A375 (cell line): ENCODE data around the gene CGAS. TPM values are rescaled to one million over a fixed set of nuclear protein-coding genes. Genes with fewer than 3 reads are reported as not detected.

Source experiments
- small RNA-seq: library from RNA; depleted of rRNA; stranded (forward); fragments of <200 nt; gene quantifications from one replicate; pipeline ENCODE3, GENCODE V24; 2014
- total RNA-seq: library from RNA; depleted of rRNA; stranded (reverse); fragments of >200 nt; shearing (Covaris generic); gene quantifications from 2 replicates; pipeline ENCODE4 v1.2.3, GENCODE V29; 2014; rRNA removed

CGAS gene
- total RNA-seq = 0.03 TPM in 1 of 2 replicates, not detected in the other

GRCh38 chr6:73452107-73452461, at the start of gene CGAS:
Gene CGAS, minus strand, starts transcription at chr6:73452297. Its CDS starts 116 bp downstream, at chr6:73452181.

GRCh38 chr6:73461537-73462350, 9.6 kb upstream of the CGAS start, which contains the start of gene MTO1:
Gene MTO1, plus strand, starts transcription at chr6:73461737. Its CDS starts 118 bp downstream, at chr6:73461855.

GRCh38 chr6:73394577-73395354, 57.3 kb downstream of the CGAS start, which contains the start of gene DDX43:
Gene DDX43, plus strand, starts transcription at chr6:73394828. Its CDS starts 78 bp downstream, at chr6:73394906.

Small RNAs within 50 kb of the gene (small RNA-seq; reads per million reads assigned to genes)
- gene RN7SL827P = not detected
- not detected for gene RNU6-975P

Other genes with a start within 250 kb of the CGAS start
- gene KHDC1L, start 226.8 kb downstream of the CGAS start, total RNA-seq = not detected in 2 replicates
- gene KHDC1, start 189.1 kb downstream of the CGAS start, total RNA-seq = not detected in 2 replicates
- not detected in 2 replicates for gene DPPA5, start 98.0 kb downstream of the CGAS start, total RNA-seq
- gene KHDC3L, start 89.6 kb downstream of the CGAS start, total RNA-seq = not detected in 2 replicates
- not detected in 2 replicates for gene OOEP, start 82.4 kb downstream of the CGAS start, total RNA-seq
- gene DDX43, start 57.5 kb downstream of the CGAS start, total RNA-seq = not detected in 2 replicates
- gene MTO1, start 9.4 kb upstream of the CGAS start, total RNA-seq = 19.1 and 26.3 TPM in 2 replicates
- gene EEF1A1, start 68.7 kb upstream of the CGAS start, total RNA-seq = 8,479 and 9,610 TPM in 2 replicates
- gene SLC17A5, start 201.7 kb upstream of the CGAS start, total RNA-seq = 2.9 and 3.4 TPM in 2 replicates
- 36.4 TPM in 2 replicates for gene CD109, start 243.9 kb upstream of the CGAS start, total RNA-seq